ENCODE data around the gene FFAR1.
A peak's percentile ranks its signal among the peaks of the same experiment; 100 is the strongest.
"Not testable (repeated sequence)": the region's sequence is repeated elsewhere in the genome, so short reads cannot be mapped to it uniquely, and the experiment has no call there.

The FFAR1 gene

GRCh38 chr19:35344511-35345031 is 3.1 kb upstream of the FFAR1 start:
- no peak for DNase-seq

- no peak for DNase-seq
Observed at GRCh38 chr19:35345671-35346111, 2.0 kb upstream of the FFAR1 start.

DNA sequence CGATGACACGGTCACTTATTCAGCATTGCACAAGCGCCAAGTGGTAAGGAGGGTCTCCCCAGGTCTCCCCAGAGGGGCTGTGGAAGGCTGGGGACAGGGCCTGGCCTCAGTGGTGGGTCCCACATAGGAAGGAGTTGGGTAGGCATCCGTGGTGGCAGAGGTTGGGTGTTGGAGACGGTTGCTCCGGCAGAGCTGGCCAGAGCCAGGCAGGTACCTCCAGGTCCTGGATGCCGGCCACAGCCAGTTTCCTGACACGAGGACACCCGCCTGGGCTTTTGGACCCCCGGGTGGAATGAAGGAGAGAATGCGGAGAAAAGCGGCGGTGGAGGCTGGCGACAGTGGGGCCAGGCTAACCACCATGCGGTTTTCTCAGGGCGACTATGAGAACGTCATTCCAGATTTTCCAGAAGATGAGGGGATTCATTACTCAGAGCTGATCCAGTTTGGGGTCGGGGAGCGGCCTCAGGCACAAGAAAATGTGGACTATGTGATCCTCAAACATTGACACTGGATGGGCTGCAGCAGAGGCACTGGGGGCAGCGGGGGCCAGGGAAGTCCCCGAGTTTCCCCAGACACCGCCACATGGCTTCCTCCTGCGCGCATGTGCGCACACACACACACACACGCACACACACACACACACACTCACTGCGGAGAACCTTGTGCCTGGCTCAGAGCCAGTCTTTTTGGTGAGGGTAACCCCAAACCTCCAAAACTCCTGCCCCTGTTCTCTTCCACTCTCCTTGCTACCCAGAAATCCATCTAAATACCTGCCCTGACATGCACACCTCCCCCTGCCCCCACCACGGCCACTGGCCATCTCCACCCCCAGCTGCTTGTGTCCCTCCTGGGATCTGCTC is 1.3 kb upstream of the FFAR1 start:
- DNase-seq, result no peak

DNA sequence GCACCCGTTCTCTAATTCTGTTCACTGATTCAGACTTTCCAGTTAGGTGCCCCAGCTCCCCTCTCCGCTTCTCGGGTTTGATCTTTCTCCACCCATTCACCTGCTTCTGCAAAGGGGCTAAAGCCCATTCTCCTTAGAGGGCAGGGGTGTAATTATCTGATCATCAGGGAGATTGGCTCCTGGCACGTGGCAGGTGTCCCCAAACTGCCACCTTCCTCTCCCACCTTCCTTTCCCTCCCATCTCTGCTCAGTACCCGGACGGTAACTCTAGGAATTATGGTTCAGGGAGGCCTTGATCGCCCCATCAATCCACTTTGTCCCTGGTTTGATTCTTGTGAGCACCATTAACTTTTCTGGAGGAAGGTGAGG is 212 bp downstream of the FFAR1 start:
- no peak for DNase-seq

DNA sequence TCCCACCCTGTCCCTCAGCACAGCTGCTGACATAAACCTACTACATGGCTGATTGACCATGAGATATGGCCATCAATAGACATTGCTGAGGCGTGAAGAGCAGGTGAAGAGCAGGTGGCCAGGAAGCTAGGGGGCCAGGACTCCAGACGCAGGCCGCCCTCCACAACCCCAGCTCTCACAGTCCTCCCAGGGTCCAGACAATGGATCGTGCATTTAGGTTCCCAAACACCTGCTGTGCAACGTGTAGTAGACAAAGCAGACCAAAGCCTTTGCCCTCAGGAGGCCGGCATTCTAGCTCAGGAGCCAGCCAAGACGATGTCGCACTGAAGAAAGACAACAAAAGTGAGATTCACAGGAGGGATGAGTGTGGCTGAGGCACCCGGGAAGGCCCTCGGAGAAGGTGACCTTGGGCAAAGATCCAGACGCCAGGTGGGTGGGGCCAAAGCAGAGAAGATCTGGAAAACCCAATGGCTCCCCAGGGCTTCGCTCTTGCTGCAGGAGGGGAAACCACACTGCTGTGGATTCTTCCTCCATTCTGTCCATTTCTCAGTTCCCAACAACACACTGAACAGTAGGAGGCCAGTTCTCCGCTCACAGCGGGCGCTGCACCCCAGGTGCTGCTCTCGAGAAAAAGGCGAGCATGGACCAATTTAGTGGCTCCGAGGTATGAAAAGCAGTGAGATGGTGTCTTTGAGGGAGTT is 1.4 kb downstream of the FFAR1 start:
- DNase-seq, result no peak

DNA sequence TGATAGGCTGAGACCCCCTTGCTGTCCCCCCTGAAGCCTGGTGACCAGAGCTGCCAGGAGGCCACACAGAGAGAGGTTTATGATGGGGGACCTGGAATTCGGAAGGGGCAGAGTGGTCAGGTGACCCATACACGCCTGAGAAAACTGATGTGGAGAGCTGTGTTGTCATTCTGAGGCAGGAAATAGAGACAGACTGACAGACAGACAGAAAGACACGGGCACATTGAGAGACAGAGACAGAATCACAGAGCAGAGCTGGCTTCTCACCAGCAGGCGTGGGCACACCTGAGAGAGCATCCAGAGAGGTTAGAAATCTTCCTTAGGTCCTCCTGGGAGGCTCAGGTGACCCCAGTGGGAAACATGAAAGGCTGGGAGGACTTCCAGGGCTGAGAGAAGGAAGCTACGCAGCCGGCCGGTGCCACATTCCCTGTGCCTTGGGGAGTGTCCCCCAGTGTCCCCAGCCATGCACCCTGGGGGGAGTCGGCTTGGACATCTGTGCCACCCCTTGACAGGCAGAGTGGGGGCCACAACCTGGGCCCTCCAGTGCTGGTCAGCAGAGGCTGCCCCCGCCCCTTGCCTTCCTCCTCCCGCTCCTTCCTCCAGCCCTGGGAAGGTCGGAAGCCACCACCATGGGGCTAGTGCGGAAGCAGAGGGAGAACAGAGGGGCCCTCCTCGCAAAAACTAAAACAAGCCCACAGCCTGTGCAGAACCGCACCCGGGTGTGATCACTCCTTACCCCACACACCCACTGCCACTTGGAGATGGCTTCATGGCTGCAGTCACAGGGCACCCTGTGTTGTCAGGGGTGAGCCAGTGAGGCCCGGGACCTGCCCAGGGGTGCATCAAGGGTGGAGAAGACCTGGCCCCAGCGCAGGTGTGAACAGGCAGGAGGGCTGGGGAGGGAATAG is 2.2 kb downstream of the FFAR1 start:
- no peak for DNase-seq

GRCh38 chr19:35350591-35350990 is 2.9 kb downstream of the FFAR1 start:
- DNase-seq, result no peak

- no peak for DNase-seq
Observed at GRCh38 chr19:35351411-35352176, 3.9 kb downstream of the FFAR1 start.

- DNase-seq, result no peak
Observed at GRCh38 chr19:35352177-35352447, 4.4 kb downstream of the FFAR1 start.

DNA sequence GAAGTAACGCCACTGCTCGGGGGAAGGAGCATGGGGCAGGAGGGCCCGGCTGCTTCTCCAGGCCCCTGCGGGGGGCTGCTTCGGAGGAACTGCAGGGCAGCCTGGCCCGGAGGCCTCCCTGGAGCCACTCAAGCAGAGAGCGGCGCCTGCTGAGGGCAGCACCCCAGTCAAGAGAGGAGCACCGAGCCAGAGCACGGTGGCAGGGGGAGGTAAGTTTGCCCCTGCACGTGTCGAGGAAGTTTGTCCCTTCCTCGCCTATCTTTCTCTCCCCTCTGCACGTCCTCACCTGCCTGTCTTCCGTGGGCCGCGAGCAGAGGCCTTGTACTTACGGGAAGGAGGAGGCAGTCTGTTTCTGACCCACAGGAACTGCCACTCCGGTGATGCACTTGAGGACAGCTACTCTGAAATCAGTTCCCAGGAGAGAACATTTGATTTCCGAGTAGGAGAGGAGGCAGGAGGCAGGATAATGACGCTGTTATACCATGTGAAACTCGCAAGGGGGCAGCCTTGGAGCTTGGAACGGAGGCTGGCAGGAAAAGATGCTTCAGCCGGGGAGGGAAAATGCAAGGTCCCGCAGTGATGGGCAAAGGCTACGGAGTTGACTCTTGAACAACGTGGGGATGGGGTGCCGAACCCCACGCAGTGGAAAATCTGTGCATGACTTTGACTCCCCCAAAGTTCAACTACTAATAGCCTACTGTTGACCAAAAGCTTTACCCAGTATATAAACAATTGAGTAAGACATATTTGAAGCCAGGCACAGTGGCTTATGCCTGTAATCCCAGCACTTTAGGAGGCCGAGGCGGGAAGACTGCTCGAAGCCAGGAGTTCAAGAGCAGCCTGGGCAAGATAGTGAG is 5.0 kb downstream of the FFAR1 start:
- DNase-seq, result peak; percentile 57 to 62

DNA sequence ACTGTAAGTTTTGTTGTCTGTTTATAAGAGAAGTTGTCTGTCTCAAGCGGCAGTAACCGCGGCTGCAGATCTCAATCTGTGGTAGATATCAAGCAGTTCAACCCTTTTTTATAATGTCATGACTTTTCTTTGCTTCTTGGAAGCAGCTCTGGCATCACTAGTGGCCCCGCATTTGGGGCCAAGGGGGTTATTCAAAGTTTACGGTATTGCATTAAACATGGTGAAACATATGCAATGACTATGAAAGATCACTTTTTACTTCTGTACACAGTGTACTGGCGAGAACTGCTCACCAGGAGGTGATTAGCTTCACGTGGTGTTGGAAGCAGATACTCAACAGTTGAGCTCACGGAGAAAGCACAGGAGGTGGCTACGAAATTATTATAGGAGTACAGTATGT is 5.9 kb downstream of the FFAR1 start:
- DNase-seq, result no peak

- no peak for DNase-seq
Observed at GRCh38 chr19:35354898-35355297, 7.2 kb downstream of the FFAR1 start.

- DNase-seq, result no peak
Observed at GRCh38 chr19:35355791-35356460, 8.2 kb downstream of the FFAR1 start.

DNA sequence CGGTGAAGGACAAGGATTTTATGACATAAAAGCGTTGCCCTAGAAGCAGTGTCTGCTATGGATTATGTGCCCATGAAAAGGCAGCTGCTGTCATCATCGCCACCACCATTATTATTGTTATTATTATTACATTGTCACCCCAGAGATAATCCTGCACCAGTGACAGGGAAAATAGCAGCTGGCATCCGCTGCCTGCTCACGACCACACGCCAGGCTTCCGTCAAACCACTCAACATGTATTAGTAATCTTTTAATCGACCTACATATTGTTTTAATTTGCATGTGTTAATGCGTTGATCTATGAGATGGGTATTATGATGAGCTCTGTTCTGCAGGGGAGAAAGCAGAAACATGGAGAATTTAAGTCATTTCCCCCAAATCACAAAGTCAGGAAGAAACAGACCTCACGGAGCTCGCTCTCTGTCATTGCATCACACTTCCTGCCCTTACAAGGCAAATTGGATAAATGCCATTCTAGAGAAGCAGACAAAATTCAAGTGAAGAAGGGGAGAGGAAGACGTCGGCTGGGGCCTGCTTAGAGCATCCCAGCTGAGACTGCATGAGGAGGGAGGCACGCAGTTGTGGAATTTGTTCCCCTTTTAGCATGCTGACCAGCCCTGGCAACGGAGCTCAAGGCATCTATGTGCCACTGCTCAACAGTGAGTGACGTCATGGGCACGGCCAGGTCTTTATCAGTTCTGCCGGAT is 10.3 kb downstream of the FFAR1 start, which contains the start of gene FFAR3:
Gene FFAR3 (plus strand): TSS at position 594 of the 707 bp plus-strand sequence. CDS start 431 bp downstream, outside the sequence.
- peak in 1 of 2 donors; percentile 24 for DNase-seq

DNA sequence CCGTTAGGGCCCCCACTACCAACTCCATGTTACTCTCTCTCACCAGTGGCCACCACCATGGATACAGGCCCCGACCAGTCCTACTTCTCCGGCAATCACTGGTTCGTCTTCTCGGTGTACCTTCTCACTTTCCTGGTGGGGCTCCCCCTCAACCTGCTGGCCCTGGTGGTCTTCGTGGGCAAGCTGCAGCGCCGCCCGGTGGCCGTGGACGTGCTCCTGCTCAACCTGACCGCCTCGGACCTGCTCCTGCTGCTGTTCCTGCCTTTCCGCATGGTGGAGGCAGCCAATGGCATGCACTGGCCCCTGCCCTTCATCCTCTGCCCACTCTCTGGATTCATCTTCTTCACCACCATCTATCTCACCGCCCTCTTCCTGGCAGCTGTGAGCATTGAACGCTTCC is 11.1 kb downstream of the FFAR1 start:
- DNase-seq, result not testable (repeated sequence)

GRCh38 chr19:35359395-35359794 is 11.7 kb downstream of the FFAR1 start:
- not testable (repeated sequence) for DNase-seq

DNA sequence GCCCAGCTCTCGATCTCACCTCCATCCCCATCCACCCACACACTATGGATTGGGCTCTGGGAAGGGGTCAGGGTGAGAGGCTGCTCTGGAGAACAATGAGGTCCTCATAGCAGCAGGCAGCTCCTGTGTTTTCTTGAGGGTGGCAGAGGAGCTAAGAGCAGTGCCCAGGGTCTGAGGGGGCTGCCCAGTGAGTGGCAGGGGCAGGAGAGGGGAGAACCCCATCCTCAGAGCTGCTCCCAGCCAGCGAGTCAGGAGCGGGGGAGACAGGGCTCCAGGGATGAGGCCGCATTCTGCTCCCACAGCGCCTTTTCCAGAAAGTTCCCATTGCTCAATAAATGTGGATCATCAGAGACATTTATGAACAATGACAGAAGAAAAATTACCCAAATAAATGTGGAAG is 12.4 kb downstream of the FFAR1 start:
- not testable (repeated sequence) for DNase-seq

DNA sequence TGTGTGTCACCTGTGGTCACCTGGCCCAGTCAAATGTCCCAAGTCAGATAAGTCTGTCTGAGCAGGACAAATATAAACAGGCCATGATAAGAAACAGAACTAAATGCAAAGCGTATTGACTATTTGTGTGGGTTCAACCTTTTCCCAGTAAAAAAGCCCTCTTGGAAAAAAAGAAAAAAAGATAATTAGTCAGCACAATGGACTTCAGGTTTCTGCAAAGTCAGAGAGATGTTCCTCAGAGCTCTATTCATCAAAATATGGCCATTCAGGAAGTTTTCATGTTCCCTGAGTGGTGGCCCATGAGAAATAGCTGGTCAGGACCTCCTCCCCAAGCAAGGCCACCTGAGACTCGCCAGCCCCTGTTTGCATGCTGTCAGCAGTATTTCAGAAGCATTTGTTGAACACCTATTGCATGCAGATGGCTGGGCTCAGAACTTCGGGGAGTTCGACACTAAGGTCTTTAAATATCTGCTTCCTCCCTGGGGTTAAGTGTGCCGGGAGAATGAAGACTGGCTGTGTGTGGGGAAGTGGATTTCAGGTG is 13.2 kb downstream of the FFAR1 start:
- DNase-seq, result no peak

GRCh38 chr19:35362261-35363000 is 14.7 kb downstream of the FFAR1 start:
- DNase-seq, result no peak

Data from hippocampal formation (tissue), 2 donors.